ENCODE data around the gene LRRFIP2.

DNA sequence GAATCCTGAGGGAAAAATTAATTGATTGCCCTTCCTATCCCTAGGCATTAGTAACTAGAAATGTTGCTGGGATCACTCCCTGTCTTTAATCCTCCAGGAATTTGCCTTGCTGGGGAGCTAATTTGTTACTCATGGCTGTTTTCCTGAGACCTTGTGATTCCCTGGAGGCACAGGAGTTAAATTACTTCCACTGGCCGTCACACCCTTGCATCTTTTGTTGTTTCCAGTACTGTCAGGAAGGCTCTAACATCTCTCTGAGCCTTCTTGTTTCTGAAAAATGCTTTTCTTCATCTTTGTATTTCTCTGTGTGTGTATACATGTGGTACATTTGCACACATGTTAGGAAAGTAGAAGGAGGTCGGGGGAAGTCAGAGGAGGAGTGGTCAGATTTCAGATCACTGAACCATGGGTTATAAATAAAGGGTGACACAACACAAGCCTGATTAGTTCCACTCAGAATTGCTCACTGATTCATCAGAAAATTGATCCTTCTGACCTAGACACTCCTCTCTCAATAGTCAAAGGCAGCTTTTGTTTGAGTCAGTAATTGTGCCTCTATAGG lies 23.5 kb upstream of the LRRFIP2 start:
- TF ChIP-seq, protein P1, sequence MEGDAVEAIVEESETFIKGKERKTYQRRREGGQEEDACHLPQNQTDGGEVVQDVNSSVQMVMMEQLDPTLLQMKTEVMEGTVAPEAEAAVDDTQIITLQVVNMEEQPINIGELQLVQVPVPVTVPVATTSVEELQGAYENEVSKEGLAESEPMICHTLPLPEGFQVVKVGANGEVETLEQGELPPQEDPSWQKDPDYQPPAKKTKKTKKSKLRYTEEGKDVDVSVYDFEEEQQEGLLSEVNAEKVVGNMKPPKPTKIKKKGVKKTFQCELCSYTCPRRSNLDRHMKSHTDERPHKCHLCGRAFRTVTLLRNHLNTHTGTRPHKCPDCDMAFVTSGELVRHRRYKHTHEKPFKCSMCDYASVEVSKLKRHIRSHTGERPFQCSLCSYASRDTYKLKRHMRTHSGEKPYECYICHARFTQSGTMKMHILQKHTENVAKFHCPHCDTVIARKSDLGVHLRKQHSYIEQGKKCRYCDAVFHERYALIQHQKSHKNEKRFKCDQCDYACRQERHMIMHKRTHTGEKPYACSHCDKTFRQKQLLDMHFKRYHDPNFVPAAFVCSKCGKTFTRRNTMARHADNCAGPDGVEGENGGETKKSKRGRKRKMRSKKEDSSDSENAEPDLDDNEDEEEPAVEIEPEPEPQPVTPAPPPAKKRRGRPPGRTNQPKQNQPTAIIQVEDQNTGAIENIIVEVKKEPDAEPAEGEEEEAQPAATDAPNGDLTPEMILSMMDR (IDR thresholded peaks at IDR 0.05), result no peak
- TF ChIP-seq POLR2A (IDR thresholded peaks at IDR 0.05), result no peak

All from heart left ventricle (tissue), 13 donors.